HG02885 (cell line): ENCODE measurements around the gene TFF2.

Source experiments
- ATAC-seq: cut with Tn5 transposase; IDR thresholded peaks from one replicate; pipeline ENCODE4 v1.9.1; 2021; ENCODE audit warnings: mild to moderate bottlenecking; ENCODE audit not compliant: unreplicated experiment, poor library complexity

Gene TFF2, protein sequence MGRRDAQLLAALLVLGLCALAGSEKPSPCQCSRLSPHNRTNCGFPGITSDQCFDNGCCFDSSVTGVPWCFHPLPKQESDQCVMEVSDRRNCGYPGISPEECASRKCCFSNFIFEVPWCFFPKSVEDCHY

GRCh38 chr21:42350927-42351426 is at the start of gene TFF2:
TFF2 (minus strand) TSS chr21:42350994; CDS start chr21:42350957, 37 bp downstream.
- ATAC-seq = no peak

GRCh38 chr21:42400525-42400924 is 49.7 kb upstream of the TFF2 start:
- no peak for ATAC-seq

- ATAC-seq = no peak
These were observed 47.7 kb upstream of the TFF2 start for GRCh38 chr21:42398436-42399028.

DNA sequence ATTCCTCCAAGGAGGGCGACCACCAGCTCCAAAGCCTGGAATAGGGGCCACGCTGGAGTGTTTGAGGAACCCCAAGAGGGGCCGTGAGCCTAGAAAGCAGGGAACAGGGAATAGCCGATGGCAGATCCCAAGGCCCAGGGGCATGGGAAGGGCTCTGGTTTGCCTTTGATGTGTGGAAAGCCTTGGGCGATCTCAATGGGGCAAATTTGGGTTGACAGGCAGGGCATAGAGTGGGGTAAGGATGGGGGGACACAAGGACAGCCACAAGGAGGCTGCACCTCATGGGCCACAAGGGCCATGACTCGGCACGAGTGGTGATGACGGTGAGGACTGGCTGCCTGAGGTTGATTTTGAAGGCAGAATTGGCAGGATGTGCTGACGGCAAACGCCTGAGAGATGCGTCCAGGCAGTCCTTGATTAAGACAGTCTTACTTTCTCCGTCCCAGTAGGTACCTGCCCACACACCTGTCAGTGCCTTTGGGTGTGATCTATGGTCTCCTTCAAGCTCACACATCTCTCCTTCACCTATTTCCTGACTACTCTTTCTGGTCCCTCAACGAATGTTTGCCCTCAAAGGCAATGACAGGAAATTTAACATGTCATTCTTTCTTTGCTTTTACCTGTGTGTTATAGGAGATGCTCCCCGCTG is 47.1 kb upstream of the TFF2 start:
- ATAC-seq = no peak

DNA sequence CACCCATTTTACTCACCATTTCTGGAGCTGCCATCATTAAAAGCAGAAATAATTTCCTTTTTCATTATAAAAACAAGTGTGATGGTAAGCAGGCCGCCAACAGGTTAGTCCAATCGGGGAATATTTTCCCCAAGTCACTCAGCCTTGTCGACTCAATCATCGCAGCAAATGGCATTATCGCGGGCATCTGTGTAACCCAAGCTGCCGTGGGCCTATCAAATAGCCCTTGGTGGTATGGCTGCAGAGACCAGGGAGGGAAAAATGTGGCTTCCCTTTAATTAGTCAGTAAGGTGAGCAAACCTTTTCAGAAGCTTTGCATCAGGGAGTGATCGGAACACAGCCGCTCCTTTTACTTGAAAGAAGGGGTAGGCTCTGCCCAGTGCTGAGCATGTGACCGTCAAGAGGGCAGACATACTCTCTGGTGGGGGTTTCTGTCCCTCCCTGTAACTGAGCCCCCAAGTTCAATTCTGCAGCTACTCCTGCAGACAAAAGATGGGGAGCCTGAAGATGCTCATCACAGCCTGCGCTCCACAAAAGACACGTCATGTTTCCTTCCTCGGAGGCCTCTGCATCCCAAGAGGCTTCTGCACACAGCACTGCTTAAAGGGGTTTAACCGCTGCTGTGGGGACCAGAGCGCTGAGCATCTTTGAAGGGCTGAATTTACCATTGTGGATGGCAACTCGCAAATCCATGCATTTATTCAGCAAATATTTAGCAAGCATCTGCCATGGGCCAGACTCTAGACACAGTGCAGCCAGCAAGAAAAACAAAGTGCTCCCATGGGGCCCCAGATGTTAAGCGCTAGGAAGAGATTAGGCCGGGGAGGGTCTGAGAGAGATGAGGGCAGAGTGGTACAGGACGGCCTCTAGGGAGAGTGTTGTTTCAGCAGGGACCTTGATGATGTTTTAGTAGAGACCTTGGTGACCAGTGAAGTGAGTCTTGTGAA is 46.3 kb upstream of the TFF2 start:
- ATAC-seq = no peak

GRCh38 chr21:42395905-42396651 is 45.3 kb upstream of the TFF2 start, which contains the start of gene TMPRSS3:
TMPRSS3 (minus strand) TSS chr21:42396052; CDS start chr21:42395417, 635 bp downstream.
- no peak for ATAC-seq

DNA sequence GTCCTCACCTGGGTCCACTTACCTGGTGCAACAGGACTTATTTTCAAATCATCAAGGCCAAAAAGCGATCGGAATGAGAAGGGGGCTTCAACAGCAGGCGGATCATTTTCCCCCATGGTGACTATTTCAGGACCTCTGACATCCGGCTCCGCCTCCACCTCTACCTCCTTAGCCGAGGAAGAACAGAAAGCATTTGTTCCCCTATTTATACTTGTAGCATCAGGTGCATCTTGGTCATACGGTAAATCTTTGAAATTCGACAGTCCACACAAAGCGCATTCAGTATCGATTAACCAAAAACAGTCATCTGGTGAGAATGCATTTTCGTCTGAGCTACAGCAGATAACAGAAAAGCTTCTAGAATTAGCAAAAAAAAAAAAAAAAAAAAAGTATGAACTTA is 44.5 kb upstream of the TFF2 start:
- no peak for ATAC-seq

- no peak for ATAC-seq
These were observed 42.7 kb upstream of the TFF2 start for GRCh38 chr21:42393443-42393950.

- ATAC-seq = peak; percentile 65
These were observed 42.1 kb upstream of the TFF2 start for GRCh38 chr21:42392731-42393442.

DNA sequence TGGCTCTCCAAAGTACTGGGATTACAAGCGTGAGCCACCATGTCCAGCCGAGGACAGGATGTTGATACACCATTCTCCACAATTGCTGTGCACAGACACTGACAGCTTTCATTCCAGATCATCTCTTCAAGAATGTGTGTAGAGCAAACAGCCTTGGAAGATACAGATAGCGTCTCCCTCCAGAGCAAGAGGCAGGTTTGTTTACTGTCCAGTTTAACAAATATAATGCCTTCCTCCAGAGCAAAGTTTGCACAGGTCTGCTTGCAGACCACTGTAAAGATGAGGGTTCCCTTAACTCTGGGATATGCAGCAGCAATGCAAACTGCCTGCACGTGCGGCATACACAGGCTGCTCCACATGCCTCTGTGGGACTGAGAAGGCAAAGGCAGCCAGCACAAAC is 40.5 kb upstream of the TFF2 start:
- no peak for ATAC-seq

DNA sequence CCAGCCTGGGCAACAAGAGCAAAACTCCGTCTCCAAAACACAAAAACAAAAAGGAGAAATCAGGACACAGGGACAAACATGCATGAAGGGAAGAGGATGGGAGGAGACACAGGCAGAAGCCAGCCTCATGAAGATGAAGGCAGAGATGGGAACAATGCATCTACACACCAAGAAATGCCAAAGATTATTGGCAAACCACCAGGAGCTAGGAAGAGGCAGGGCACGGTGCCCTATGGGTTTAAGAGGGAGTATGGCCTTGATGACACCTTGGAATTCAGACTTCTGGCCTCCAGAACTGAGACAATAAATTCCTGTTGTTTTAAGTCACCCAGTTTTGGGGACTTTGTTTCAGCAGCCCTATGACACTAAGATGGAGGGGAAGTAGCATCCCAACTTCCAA is 39.9 kb upstream of the TFF2 start:
- no peak for ATAC-seq

DNA sequence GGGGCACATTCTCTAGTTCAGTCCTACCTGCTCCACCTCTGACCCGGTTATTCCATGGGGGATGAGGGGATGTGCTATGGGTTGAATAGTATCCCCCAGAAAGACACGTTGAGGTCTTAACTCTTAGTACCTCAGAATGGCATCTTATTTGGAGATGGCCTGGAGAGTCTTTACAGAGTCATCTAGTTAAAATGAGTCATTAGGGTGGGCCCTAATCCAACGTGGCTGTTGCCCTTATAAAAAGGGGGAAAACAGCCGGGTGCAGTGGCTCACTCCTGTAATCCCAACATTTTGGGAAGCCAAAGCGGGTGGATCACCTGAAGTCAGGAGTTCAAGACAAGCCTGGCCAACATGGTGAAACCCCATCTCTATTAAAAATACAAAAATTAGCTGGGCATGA is 39.4 kb upstream of the TFF2 start:
- no peak for ATAC-seq

DNA sequence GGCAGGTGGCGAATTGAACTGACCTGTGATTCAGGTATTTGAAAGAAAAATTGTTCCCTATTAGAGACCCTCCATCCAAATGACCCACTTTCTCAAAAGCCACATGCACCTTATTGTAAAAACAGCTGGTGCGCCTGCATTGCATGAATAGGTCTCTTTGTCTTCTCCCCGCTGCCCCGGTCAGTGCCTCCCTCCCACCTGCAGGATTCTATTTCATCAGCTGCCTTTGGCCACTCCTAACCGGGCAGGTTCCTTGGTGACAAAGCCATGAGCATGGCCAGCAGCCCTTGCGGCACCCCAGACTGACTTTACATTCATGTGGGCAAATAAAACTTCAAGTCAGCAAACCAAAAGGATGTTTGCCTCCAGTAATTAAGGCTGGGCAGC is 38.6 kb upstream of the TFF2 start:
- no peak for ATAC-seq

- ATAC-seq = no peak
These were observed 38.1 kb upstream of the TFF2 start for GRCh38 chr21:42388740-42389448.

GRCh38 chr21:42387843-42388340 is 37.1 kb upstream of the TFF2 start:
- ATAC-seq = no peak

GRCh38 chr21:42387164-42387563 is 36.4 kb upstream of the TFF2 start:
- ATAC-seq = no peak

DNA sequence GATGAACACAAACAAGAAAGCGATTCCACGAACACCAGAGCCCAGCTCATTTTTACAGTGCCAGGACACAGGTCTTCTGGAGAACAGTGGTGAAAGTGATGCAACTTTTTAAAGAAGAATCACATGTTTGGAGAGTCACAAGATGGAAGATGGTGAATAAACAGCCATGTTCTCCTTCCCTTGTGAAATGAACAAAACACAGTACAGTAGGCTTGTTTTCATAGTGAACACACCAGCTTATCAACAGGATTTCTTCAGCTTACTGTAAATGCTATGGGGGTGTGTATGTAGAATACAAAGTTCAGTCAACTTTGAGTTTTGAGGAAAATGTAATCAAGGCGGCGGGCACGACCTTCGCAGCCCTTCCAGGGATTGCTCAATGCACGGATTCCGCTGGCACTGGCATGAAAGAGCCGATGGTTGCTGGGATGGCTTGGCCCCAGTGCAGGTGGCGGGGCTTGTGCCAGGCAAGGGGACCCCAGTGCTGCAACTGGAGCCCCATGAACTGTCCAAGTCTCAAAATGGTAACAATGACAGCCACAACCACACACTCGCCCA is 35.3 kb upstream of the TFF2 start:
- no peak for ATAC-seq

- ATAC-seq = no peak
These were observed 34.8 kb upstream of the TFF2 start for GRCh38 chr21:42385619-42386018.
